ENCODE measurements around the gene ATP2B2.

The ATP2B2 gene

GRCh38 chr3:10345911-10346310 lies 159.5 kb downstream of the ATP2B2 start:
- DNase-seq (ENCODE audit: low read depth in 2 of 2), result no peak

- no peak for DNase-seq (ENCODE audit: low read depth in 2 of 2)
These were observed 160.3 kb downstream of the ATP2B2 start for GRCh38 chr3:10344944-10345575.

GRCh38 chr3:10344147-10344943 lies 161.0 kb downstream of the ATP2B2 start:
- DNase-seq (ENCODE audit: low read depth in 2 of 2), result peak; percentile 44 to 47

- DNase-seq (ENCODE audit: low read depth in 2 of 2), result no peak
These were observed 161.9 kb downstream of the ATP2B2 start for GRCh38 chr3:10343526-10343925.

- no peak for DNase-seq (ENCODE audit: low read depth in 2 of 2)
These were observed 162.6 kb downstream of the ATP2B2 start for GRCh38 chr3:10342781-10343180.

- no peak for DNase-seq (ENCODE audit: low read depth in 2 of 2)
These were observed 163.4 kb downstream of the ATP2B2 start for GRCh38 chr3:10341901-10342398.

- DNase-seq (ENCODE audit: low read depth in 2 of 2), result no peak
These were observed 164.9 kb downstream of the ATP2B2 start for GRCh38 chr3:10340476-10340875.

GRCh38 chr3:10340046-10340445 lies 165.3 kb downstream of the ATP2B2 start:
- DNase-seq (ENCODE audit: low read depth in 2 of 2), result no peak

- no peak for DNase-seq (ENCODE audit: low read depth in 2 of 2)
These were observed 165.9 kb downstream of the ATP2B2 start for GRCh38 chr3:10339376-10339955.

DNA sequence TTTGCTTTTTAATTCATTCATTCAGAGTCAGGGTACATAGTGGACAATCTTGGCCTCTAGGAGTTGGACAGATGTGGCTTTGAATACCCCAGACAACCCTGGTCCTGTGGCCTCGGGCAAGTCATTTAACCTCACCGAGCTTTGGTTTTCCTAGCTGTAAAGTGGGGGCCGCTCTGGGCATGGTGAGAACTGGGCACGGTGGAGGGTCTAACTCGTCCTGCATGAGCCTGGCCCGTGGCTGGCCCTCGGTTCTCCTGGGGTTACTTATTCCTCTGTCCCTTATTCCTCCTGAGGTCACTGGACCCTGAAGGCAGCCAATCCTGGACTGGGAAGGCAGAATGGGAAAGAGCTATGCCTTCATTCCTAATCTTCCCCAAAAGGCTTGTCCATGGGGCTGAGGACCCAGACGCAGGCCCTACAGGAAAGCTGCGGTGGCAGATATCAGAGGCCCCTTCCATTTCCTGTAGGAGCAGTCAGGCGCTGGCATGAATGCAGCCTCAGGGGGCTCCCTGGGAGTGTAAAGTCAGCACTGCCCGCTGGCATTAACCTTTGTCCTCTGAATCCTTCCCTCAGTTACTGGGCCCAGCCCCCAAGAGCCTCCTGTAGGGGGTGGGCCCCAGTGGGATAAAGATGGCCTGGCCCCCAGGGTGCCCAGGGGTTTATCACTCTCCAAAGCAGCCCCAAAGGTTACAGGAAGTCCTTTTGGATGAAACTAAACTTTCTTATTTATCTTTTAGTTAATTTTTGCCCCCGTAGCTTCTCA lies 166.6 kb downstream of the ATP2B2 start:
- DNase-seq (ENCODE audit: low read depth in 2 of 2), result no peak

DNA sequence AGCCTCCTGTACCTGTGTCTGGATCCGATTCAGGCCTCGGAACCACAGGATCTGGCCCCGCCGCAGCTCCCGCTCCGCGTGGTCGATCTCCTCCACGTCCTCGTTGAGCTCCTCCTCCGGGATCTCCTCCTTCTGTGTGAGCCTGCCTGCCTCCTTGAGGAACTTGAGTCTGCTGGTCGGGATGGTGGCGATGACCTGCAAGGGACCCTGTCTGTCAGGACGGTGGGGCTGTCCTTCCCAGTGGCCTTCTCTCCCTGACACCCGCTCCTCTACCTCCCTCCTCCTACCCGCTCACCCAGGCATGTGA lies 167.3 kb downstream of the ATP2B2 start:
- no peak for DNase-seq (ENCODE audit: low read depth in 2 of 2)

GRCh38 chr3:10337323-10338163 lies 167.8 kb downstream of the ATP2B2 start:
- DNase-seq (ENCODE audit: low read depth in 2 of 2), result no peak

GRCh38 chr3:10336761-10337160 lies 168.6 kb downstream of the ATP2B2 start:
- DNase-seq (ENCODE audit: low read depth in 2 of 2), result no peak

DNA sequence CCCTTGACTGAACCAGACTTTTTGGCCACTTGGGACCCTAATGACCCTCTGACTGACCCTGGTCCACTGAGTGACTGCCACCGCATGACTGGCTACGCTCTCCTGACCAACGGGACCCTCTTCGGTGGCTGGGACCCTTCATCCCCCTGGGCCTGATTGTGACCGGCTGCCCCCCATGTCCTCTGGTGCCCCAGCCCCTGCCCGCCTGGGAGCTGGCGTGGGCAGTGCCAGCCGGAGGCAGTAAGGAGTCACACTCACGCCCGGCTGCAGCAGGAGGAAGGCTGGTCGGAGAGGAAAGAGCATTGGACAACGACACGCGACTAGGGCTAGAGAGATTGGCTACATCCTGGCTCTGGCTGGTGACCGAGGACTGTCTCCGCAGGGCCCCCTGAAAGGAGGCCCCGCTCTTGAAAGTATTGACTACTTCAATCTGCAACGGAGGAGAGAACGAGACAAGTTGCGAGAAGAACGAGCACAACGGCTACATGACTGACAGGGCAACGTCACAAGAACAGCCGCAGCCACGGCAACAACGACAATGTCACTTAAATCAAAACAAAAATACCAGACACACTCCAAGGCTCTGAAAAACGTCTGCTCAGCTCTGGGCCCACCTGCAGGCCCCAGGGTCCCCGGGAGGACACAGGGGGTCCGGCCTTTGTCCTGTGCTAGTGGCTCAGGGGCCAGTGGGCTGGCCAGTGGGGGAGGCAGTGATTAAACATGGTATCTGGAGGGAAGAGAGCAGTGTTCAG lies 169.3 kb downstream of the ATP2B2 start:
- DNase-seq (ENCODE audit: low read depth in 2 of 2), result no peak

GRCh38 chr3:10335190-10335738 lies 170.1 kb downstream of the ATP2B2 start:
- no peak for DNase-seq (ENCODE audit: low read depth in 2 of 2)

- no peak for DNase-seq (ENCODE audit: low read depth in 2 of 2)
These were observed 170.9 kb downstream of the ATP2B2 start for GRCh38 chr3:10334459-10334858.

DNA sequence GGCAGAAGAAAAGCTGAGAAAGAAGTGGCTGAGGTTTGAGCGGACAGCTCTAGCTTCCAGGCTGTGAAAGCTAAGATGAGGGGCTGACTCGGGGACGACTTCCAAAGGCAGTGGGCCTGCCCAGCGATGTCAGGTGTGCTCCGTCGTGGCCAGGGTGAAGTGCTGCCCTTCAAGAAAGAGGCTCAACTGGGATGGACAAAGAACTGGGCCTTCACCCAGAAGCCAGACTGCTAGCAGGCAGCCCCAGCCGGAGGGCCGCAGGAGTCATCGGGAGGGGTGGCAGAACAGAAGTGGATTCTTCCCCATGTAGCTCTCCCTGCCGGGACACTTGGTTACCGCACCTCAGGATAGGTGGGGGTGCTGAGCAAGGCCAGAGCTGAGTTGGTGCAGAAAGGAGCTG lies 171.3 kb downstream of the ATP2B2 start:
- DNase-seq (ENCODE audit: low read depth in 2 of 2), result no peak

DNA sequence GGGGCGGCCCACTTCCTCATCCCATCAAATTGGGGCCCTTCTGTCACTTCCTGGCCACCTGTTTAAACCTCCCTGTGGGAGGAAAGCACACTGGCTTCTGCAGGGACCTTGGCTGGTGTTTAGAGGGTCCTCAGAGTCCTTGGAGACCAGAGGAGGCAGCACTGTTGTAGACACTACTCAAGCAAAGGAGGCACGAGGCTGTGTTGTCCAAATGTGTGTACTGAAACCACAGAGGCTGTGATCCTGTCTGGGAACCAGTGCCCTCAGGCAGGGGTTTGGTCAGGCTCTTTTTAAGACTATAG lies 172.1 kb downstream of the ATP2B2 start:
- no peak for DNase-seq (ENCODE audit: low read depth in 2 of 2)

DNA sequence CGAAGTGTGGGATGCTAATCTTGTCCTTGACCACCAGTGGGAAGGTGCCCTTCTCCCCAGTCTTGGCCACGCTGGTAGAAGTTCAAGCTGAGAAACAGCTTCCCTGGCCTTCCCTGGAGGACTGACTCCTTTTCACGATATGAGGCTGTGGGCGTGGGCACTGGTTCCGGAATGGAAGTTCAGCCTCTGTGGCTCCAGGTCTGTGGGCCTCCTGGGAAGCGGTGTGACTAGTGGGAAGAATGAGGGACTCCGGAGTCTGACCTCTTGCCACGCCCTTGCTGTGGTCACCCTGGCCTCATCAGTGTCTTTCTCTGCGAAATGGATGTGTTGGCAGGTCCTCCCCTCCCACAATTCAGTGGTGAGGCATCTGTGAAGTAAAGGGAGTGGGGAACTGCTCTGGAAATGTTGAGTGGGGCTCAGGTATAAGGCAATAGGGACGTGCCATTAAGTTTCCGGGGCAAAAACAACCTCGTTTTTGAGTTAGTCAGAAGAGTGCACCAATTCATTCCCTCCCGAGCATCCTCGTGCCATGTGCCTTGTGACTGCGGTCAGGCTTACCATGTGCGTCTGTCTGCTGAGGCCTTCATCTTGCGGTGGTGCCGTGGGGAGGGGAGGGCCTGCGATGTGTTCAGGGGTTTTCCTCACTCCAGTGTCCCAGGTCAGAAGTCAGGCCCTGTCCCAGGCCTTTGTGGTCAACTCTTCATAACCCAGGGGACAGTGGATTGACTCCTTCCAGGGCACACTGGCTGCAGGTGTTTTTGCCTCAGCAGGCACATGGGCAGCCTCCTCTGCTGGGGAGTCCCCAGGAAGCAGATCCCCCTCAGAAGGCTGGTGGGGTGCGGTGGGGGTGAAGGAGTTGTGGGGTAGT lies 172.7 kb downstream of the ATP2B2 start:
- DNase-seq (ENCODE audit: low read depth in 2 of 2), result no peak

- DNase-seq (ENCODE audit: low read depth in 2 of 2), result no peak
These were observed 174.1 kb downstream of the ATP2B2 start for GRCh38 chr3:10331320-10331719.
